ENCODE results near the gene TCEA2.

TCEA2 gene

GRCh38 chr20:64027981-64028685 lies 34.9 kb upstream of the TCEA2 start:
- DNase-seq (ENCODE audit: extremely low spot score): no peak
- CTCF ChIA-PET: interaction anchor here (1.1 to 1.3 kb wide), 2 partner anchors 11 to 29 kb away, joined by 3 to 5 read pairs; no protein-coding TSS in a partner anchor
- POLR2A ChIA-PET: interaction anchor here (0.7 kb wide), 1 partner anchor 8 kb away, joined by 4 read pairs; the partner anchor contains the start of gene C20orf204
- TF ChIP-seq BHLHE40 (IDR thresholded peaks at IDR 0.05; ENCODE audit: borderline replicate concordance) (no peak), FOXA1 (IDR thresholded peaks at IDR 0.05) (no peak), FOXM1 (IDR thresholded peaks at IDR 0.05; ENCODE audit: borderline replicate concordance) (no peak), HDGF (IDR thresholded peaks at IDR 0.05; ENCODE audit: borderline replicate concordance) (no peak), ZNF384 (IDR thresholded peaks at IDR 0.05) (no peak), L3MBTL2 (conservative IDR thresholded peaks at IDR 0.05) (no peak), ELF4 (IDR thresholded peaks at IDR 0.05) (no peak), TARDBP (IDR thresholded peaks at IDR 0.05) (no peak), ARNT (IDR thresholded peaks at IDR 0.05) (no peak), CTBP1 (IDR thresholded peaks at IDR 0.05; ENCODE audit: borderline replicate concordance) (no peak), LEF1 (IDR thresholded peaks at IDR 0.05; ENCODE audit: borderline replicate concordance) (no peak), SUZ12 (IDR thresholded peaks at IDR 0.05) (no peak), NFRKB (IDR thresholded peaks at IDR 0.05) (no peak), FOXK2 (IDR thresholded peaks at IDR 0.05) (no peak), SP1 (IDR thresholded peaks at IDR 0.05) (no peak)
- TF ChIP-seq, protein P1, sequence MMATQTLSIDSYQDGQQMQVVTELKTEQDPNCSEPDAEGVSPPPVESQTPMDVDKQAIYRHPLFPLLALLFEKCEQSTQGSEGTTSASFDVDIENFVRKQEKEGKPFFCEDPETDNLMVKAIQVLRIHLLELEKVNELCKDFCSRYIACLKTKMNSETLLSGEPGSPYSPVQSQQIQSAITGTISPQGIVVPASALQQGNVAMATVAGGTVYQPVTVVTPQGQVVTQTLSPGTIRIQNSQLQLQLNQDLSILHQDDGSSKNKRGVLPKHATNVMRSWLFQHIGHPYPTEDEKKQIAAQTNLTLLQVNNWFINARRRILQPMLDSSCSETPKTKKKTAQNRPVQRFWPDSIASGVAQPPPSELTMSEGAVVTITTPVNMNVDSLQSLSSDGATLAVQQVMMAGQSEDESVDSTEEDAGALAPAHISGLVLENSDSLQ (IDR thresholded peaks at IDR 0.05): no peak

GRCh38 chr20:64029293-64030117 lies 33.5 kb upstream of the TCEA2 start:
- ChIA-PET POLR2A (no interaction called here), CTCF (no interaction called here)
- TF ChIP-seq LEF1 (IDR thresholded peaks at IDR 0.05; ENCODE audit: borderline replicate concordance) (no peak), FOXA1 (IDR thresholded peaks at IDR 0.05) (no peak), ZNF384 (IDR thresholded peaks at IDR 0.05) (no peak), TARDBP (IDR thresholded peaks at IDR 0.05) (no peak), FOXM1 (IDR thresholded peaks at IDR 0.05; ENCODE audit: borderline replicate concordance) (no peak), ARNT (IDR thresholded peaks at IDR 0.05) (no peak), SP1 (IDR thresholded peaks at IDR 0.05) (no peak)
- TF ChIP-seq, protein P1 (IDR thresholded peaks at IDR 0.05): no peak
- DNase-seq (ENCODE audit: extremely low spot score): no peak

GRCh38 chr20:64030371-64031134 lies 32.4 kb upstream of the TCEA2 start:
- TF ChIP-seq HDGF (IDR thresholded peaks at IDR 0.05; ENCODE audit: borderline replicate concordance): no peak
- CTCF ChIA-PET: no interaction called here
- DNase-seq (ENCODE audit: extremely low spot score): no peak
- POLR2A ChIA-PET: no interaction called here

- no peak for DNase-seq (ENCODE audit: extremely low spot score)
- TF ChIP-seq FOXM1 (IDR thresholded peaks at IDR 0.05; ENCODE audit: borderline replicate concordance) (no peak), HDGF (IDR thresholded peaks at IDR 0.05; ENCODE audit: borderline replicate concordance) (no peak), BHLHE40 (IDR thresholded peaks at IDR 0.05; ENCODE audit: borderline replicate concordance) (no peak), ZNF384 (IDR thresholded peaks at IDR 0.05) (no peak), CTBP1 (IDR thresholded peaks at IDR 0.05; ENCODE audit: borderline replicate concordance) (no peak), SP1 (IDR thresholded peaks at IDR 0.05) (no peak), SUZ12 (IDR thresholded peaks at IDR 0.05) (no peak), FOXK2 (IDR thresholded peaks at IDR 0.05) (no peak), LEF1 (IDR thresholded peaks at IDR 0.05; ENCODE audit: borderline replicate concordance) (no peak), ELF4 (IDR thresholded peaks at IDR 0.05) (no peak)
- ChIA-PET POLR2A (no interaction called here), CTCF (no interaction called here)
These were observed 31.1 kb upstream of the TCEA2 start for GRCh38 chr20:64031822-64032314.

DNA sequence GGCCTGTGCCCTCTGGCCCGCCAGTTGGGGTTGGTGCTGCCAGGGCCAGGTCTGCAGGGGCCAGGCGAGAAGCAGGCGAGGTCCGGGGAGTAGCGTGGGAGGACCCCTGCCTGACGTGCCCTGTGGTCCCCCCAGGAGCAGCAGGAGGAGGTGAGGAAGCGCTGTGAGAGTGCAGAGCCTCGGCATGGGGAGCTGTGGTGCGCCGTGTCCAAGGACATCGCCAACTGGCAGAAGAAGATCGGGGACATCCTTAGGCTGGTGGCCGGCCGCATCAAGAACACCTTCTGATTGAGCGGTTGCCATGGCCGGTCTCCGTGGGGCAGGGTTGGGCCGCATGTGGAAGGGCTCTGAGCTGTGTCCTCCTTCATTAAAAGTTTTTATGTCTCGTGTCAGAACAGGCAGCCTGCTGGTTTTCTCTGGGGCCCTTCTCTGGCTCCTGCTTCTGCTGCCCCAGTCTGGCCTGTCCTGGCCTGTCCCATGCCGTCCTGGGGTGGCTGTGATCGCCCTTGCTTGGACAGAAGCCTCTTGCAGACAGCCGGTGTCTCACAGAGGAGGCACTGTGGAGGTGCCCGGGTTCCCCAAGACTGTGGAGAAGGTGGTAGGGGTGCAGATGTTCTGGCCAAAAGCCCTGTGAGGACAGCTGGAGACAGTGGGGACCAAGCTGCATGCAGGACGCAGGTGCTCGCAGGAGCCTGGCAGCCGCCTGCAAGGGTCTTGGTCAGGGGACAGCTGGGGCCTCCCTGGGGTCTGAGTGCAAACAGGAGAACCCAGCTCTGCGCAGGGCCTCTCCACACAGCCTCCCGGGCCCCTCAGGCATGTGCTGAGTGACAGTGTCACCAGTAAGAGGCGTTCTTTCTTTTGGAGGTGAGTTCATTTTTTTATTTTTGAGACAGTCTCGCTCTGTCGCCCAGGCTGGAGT lies 30.0 kb upstream of the TCEA2 start:
- POLR2A ChIA-PET: interaction anchor here (0.6 kb wide), 1 partner anchor 20 kb away, joined by 3 read pairs; no protein-coding TSS in a partner anchor
- CTCF ChIA-PET: no interaction called here
- no peak for DNase-seq (ENCODE audit: extremely low spot score)
- TF ChIP-seq SP1 (IDR thresholded peaks at IDR 0.05): no peak
- no peak for TF ChIP-seq L3MBTL2 (conservative IDR thresholded peaks at IDR 0.05)
- TF ChIP-seq HDGF (IDR thresholded peaks at IDR 0.05; ENCODE audit: borderline replicate concordance): no peak
- no peak for TF ChIP-seq FOXA1 (IDR thresholded peaks at IDR 0.05)
- TF ChIP-seq TARDBP (IDR thresholded peaks at IDR 0.05): no peak
- no peak for TF ChIP-seq SUZ12 (IDR thresholded peaks at IDR 0.05)
- no peak for TF ChIP-seq NFRKB (IDR thresholded peaks at IDR 0.05)
- TF ChIP-seq CTBP1 (IDR thresholded peaks at IDR 0.05; ENCODE audit: borderline replicate concordance): no peak
- TF ChIP-seq ZNF384 (IDR thresholded peaks at IDR 0.05): no peak
- no peak for TF ChIP-seq FOXK2 (IDR thresholded peaks at IDR 0.05)
- no peak for TF ChIP-seq FOXM1 (IDR thresholded peaks at IDR 0.05; ENCODE audit: borderline replicate concordance)
- no peak for TF ChIP-seq LEF1 (IDR thresholded peaks at IDR 0.05; ENCODE audit: borderline replicate concordance)
- no peak for TF ChIP-seq ARNT (IDR thresholded peaks at IDR 0.05)
- TF ChIP-seq ELF4 (IDR thresholded peaks at IDR 0.05): no peak
- TF ChIP-seq, protein P1 (IDR thresholded peaks at IDR 0.05): no peak
- TF ChIP-seq BHLHE40 (IDR thresholded peaks at IDR 0.05; ENCODE audit: borderline replicate concordance): no peak

Measured in HEK293T (cell line).